HG02973 (cell line): ENCODE measurements around the gene TAF15.

Source experiments
- ATAC-seq: cut with Tn5 transposase; IDR thresholded peaks from one replicate; pipeline ENCODE4 v1.9.1; 2021; ENCODE audit warnings: moderate library complexity; ENCODE audit not compliant: unreplicated experiment

The TAF15 gene

GRCh38 chr17:35786941-35787432 lies 22.3 kb upstream of the TAF15 start:
- no peak for ATAC-seq

DNA sequence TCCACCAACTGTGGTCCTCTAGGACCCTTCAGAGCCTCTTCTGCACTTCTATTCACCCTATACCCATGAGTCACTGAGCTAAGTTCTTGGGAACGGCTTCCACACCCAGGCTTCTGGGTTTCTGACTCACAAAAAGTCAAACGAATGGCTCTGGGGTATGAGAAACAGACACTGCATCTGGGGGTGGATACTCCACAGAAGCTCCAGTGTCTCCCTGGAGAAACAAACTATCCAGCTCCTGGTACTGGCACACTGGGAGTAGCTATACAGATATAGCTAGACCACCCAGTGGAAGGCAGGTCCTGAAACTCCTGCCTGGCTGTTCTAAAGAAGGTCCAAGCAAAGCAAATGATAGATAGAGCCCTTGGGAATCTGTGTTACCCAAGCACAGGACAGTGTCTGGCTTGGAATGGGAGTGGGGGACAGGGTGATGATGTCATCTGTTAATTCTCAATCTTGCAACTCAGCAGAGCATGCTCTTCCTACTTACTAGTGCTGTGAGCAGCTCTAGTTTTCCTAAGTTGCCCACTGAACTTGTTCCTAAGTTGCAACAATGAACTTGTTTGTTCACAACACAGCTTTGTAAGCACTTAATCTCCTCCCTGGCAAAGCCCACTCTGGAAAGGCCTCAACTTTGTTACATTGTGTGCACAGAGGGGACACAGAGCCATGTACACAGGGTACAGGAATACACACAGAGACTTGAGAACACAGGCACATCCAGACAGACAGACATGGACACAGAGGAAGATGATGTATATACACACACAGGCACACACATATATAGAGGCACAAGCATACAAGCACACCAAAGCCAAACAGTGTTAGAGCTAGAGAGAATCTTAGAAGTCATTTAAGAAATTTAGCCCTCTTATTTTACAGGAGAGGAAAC lies 20.6 kb upstream of the TAF15 start:
- no peak for ATAC-seq

DNA sequence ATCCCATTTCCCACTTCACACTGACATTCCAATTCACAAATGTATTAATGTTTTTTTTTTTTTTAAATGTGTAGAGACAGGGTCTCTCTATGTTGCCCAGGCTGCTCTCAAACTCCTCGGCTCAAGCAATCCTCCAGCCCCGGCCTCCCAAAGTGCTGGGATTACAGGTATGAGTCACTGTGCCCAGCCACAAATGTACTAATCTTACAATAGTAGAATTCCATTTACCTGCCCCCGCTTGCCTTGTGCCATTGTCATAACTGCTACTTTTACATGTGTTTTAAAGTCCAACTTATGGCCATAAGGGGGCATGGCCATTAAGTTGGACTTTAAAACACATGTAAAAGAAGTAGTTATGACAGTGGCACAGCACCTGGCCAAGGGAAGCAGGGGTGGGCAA lies 18.4 kb upstream of the TAF15 start:
- no peak for ATAC-seq

DNA sequence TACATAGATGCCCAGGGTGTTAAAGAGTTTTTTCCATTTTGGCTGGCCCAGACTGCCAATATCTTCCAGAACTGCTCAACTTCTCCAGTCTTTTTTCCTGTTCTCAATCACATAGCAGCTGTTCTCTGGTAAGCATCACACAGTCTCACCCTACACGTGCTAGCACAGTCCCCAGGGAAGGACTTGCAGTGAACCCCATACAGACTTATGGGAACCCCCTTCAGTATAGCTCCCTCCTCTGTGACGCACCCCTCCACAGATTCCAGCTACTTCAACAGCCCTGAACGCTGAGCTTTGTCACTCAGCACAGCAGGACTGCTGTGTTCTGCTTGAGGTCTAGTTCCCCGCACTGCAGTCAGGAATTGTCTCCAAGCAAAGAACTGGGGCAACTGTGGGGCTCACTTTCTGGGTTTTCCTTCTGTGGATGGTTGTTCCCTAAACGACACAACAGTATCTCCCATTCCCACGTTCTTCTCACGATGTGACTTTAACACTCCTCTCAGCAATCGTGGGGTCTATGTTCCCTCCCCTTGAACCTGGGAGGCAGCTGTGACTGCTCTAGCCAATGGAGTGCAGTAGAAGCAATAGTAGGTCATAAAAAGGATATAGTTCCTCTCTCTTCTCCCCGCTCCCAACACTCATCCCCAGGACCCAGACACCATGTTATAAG lies 17.5 kb upstream of the TAF15 start:
- no peak for ATAC-seq

DNA sequence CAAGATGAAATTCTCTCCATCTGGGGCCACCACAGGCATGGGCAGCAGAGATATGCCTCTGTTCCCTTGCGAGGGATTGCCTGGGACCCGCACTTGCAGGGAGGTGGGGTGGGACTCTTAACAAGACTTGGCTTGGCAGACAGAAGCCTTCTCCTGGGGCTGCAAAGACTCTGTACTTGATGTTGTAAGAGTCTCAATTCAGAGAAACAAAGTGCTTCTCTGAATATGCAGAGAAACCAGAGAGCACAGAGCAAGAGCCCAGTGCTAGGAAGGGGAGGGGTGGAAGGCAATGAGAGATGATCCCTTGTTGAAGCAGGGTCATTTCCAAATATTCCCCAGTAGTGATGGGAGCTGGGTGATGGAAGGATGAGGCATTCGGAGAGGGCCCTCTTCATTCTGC lies 16.0 kb upstream of the TAF15 start:
- no peak for ATAC-seq

GRCh38 chr17:35795007-35795870 lies 14.0 kb upstream of the TAF15 start, which contains the start of gene MMP28:
MMP28 (minus strand) TSS chr17:35795641; CDS start chr17:35795377, 264 bp downstream.
- no peak for ATAC-seq

DNA sequence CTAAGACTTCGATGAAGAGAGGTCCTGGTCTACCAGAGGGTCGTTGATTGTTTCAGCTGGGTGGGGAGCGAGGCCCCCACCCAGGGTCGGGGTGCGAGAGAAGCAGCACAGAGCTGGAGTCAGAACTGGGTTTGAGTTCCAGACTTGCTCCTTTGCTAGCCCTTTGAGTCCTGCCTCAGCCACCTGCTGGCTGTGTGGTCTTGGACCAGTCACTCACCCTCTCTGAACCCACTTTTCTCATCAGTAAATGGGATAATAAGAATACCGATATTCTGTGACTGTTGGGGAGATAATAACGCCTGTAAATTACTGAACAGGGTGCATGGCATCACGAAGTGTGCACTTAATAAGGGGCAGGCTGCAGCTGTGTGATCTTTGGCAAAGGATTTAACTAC lies 13.4 kb upstream of the TAF15 start:
- no peak for ATAC-seq

DNA sequence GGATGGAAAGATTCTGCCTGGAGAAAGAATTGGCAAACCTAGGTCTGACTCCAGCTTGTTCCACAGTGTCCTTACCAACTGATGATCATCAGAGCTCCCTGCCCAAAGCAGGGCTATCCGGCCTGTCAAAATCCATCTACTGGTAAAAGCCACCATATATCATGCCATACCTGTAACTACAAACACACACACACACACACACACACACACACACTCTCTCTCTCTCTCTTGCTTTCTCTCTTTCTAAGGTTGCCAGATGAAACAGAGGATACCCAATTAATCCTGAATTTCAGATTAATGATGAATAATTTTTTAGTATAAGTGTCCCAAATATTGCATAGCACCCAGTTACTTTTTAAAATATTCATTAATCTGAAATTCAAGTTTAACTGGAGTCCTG lies 12.3 kb upstream of the TAF15 start:
- ATAC-seq: no peak

DNA sequence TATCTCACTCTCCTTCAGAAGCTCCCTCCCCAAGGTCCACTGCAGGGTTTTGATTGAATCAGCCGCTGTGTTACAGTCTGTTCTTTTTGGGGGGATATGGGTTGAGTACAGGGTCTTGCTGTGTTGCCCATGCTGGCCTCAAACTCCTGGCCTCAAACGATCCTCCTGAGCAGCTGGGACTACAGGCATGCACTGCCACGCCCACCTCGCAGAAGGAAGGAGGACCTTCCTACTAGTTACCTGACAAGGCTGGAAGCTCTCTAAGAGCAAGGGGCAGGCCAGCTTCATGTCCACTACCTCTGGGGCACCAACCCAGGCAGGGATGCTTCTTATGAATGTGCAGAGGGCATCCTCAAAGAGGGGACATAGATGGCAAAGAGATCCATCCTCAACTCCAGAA lies 11.9 kb upstream of the TAF15 start:
- no peak for ATAC-seq

DNA sequence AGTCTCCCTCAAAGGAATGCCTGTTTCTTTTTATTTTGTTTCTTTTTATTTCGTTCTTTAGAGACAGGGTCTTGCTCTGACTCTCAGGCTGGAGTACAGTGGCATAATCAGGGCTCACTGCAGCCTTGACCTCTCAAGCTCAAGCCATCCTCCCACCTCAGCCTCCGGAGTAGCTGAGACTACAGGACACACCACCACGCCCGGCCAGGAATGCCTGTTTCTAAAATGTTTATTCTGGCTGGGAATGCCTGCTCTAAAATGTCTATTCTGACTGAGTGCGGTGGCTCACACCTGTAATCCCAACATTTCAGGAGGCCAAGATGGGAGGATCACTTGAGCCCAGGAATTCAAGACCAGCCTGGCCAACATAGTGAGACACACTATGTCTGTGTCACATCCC lies 11.4 kb upstream of the TAF15 start:
- ATAC-seq: no peak

- no peak for ATAC-seq
Observed at GRCh38 chr17:35799942-35800341, 9.3 kb upstream of the TAF15 start.

- ATAC-seq: no peak
Observed at GRCh38 chr17:35801583-35802224, 7.6 kb upstream of the TAF15 start.

GRCh38 chr17:35804658-35805192 lies 4.6 kb upstream of the TAF15 start:
- no peak for ATAC-seq

- ATAC-seq: no peak
Observed at GRCh38 chr17:35807371-35808144, 1.7 kb upstream of the TAF15 start.

GRCh38 chr17:35808240-35808961 lies 883 bp upstream of the TAF15 start:
- no peak for ATAC-seq

DNA sequence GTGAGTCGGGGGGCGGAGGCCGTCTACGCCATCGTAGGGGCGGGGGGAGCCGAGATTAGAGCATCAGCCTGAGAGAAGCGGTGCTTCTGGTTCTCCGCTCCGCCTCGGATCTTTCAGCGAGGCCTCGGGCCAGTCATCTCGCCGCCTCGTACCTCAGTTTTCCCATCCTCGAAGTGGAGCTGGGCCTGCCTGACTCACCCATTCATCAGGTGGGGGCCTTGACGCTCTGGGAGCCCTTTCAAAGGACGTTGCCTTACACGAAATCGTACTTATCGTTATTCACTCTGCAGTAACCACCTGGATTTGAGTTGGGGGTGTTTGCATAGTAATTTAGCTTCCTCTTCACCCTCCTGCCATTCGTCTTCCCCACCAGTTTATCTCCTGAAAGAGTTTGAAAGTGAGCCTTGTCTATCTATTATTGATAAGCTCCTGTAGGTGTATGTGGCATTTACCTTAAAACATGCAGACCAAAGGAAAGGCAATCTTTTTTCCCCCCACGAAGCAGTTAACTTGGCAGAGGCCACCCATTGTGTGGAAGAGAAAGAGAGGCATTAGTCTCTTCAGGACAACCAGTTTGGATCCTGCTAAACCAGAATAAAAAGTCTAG lies 674 bp downstream of the TAF15 start:
- no peak for ATAC-seq

- no peak for ATAC-seq
Observed at GRCh38 chr17:35811759-35812158, 2.5 kb downstream of the TAF15 start.

GRCh38 chr17:35812456-35812855 lies 3.2 kb downstream of the TAF15 start:
- ATAC-seq: no peak

DNA sequence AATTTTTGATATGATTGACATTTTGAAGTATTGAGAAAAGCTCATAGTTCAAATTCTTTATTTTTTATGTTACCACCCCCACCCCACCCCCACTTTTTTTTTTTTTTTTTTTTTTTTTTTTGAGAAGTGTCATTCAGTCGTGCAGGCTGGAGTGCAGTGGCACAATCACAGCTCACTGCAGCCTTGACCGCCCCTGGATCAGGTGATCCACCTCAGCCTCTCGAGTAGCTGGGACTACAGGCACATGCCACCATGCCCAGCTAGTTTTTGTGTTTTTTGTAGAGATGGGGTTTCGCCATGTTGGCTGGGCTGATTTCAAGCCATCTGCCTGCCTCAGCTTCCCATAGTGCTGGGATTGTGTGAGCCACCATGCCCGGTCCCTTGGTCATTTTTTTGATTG lies 7.4 kb downstream of the TAF15 start:
- no peak for ATAC-seq
